K562 (cell line): ENCODE data around the gene SCML2. TPM values are rescaled to one million over a fixed set of nuclear protein-coding genes. Genes with fewer than 3 reads are reported as not detected.
A peak's percentile ranks its signal among the peaks of the same experiment; 100 is the strongest.

Experiments
- ARID1B ChIP-seq: fragments of 450-650 bp; IDR thresholded peaks from 2 replicates; pipeline ENCODE4 v1.6.1; 2016; ENCODE audit warnings: antibody characterized with exemption, mild to moderate bottlenecking, inconsistent platforms
- ESRRA ChIP-seq: fragments of 450-650 bp; IDR thresholded peaks from 2 replicates; pipeline ENCODE4 v1.6.1; 2014; ENCODE audit warnings: low read depth, mild to moderate bottlenecking, moderate library complexity, borderline replicate concordance
- FOSL1 ChIP-seq: fragments of 200-800 bp; sonication (Bioruptor generic); conservative IDR thresholded peaks from 2 replicates; pipeline ENCODE4 v1.6.1; 2016; ENCODE audit warnings: missing genetic modification characterization, missing compliant biosample characterization
- FOXM1 ChIP-seq, 2 experiments: fragments of 450-650 bp in 1 of 2; sonication (generic) in 1 of 2; formaldehyde crosslinking in 1 of 2; IDR thresholded peaks; 2 replicates each; pipeline versions ENCODE4 v1.6.1 to v1.9.0; 2017 to 2022; ENCODE audit warnings: low read depth in 2 of 2, mild to moderate bottlenecking in 2 of 2, missing genetic modification reagents in 1 of 2, moderate library complexity in 1 of 2
- JUND ChIP-seq, 2 experiments: IDR thresholded peaks; 2 replicates in 1 of 2; 3 replicates in 1 of 2; pipeline ENCODE4 v1.6.1; 2011; ENCODE audit warnings: borderline replicate concordance in 2 of 2, low read depth in 2 of 2, low read length in 2 of 2, improper control_type of control experiment in 1 of 2, missing biosample characterization in 1 of 2, missing genetic modification characterization in 1 of 2, missing genetic modification reagents in 1 of 2
- L3MBTL2 ChIP-seq: fragments of 450-650 bp; IDR thresholded peaks from 2 replicates; pipeline ENCODE4 v1.6.1; 2016; ENCODE audit warnings: mild to moderate bottlenecking, moderate library complexity
- LARP7 ChIP-seq: fragments of 450-650 bp; IDR thresholded peaks from 2 replicates; pipeline ENCODE4 v1.6.1; 2016
- LEF1 ChIP-seq: fragments of 450-650 bp; IDR thresholded peaks from 2 replicates; pipeline ENCODE4 v1.6.1; 2016; ENCODE audit warnings: mild to moderate bottlenecking
- MAFF ChIP-seq: IDR thresholded peaks from 2 replicates; pipeline ENCODE4 v1.6.1; 2012; ENCODE audit warnings: low read length, improper control_type of control experiment
- MIER1 ChIP-seq: fragments of 450-650 bp; IDR thresholded peaks from 2 replicates; pipeline ENCODE4 v1.6.1; 2016; ENCODE audit warnings: antibody characterized with exemption, mild to moderate bottlenecking, low read depth
- MTA2 ChIP-seq: fragments of 450-650 bp; IDR thresholded peaks from 2 replicates; pipeline ENCODE4 v1.6.1; 2016; ENCODE audit warnings: low read depth
- MTA3 ChIP-seq: fragments of 450-650 bp; formaldehyde crosslinking; IDR thresholded peaks from 2 replicates; pipeline ENCODE4 v1.6.1; 2017; ENCODE audit warnings: mild to moderate bottlenecking, borderline replicate concordance
- NFE2 ChIP-seq: IDR thresholded peaks from 2 replicates; pipeline ENCODE4 v1.6.1; 2014; ENCODE audit warnings: antibody characterized with exemption, low read depth
- NR4A1 ChIP-seq, 2 experiments: fragments of 250-450 bp in 1 of 2; fragments of 450-650 bp in 1 of 2; sonication (Bioruptor Pico) in 1 of 2; IDR thresholded peaks; 2 replicates each; pipeline versions ENCODE4 v1.4.0 to v1.6.1; 2016 to 2020; ENCODE audit warnings: mild to moderate bottlenecking in 2 of 2, missing compliant biosample characterization in 1 of 2, missing genetic modification characterization in 1 of 2, moderate library complexity in 1 of 2
- PHB2 ChIP-seq: fragments of 450-650 bp; IDR thresholded peaks from 2 replicates; pipeline ENCODE4 v1.6.1; 2017; ENCODE audit warnings: low read depth
- POLR2A ChIP-seq: fragments of 450-650 bp; conservative IDR thresholded peaks from 2 replicates; pipeline ENCODE4 v1.6.1; 2016
- POLR2AphosphoS2 ChIP-seq: IDR thresholded peaks from 2 replicates; pipeline ENCODE4 v1.6.1; 2012; ENCODE audit warnings: low read length, improper control_type of control experiment
- PPARD ChIP-seq: fragments of 250-450 bp; sonication (Bioruptor Pico); IDR thresholded peaks from 2 replicates; pipeline ENCODE4 v1.8.0; 2022; ENCODE audit warnings: inconsistent platforms, mild to moderate bottlenecking, moderate library complexity
- RFX1 ChIP-seq: fragments of 450-650 bp; IDR thresholded peaks from 2 replicates; pipeline ENCODE4 v1.6.1; 2016; ENCODE audit warnings: mild to moderate bottlenecking, moderate library complexity
- SMARCA4 ChIP-seq: fragments of 450-650 bp; IDR thresholded peaks from 2 replicates; pipeline ENCODE4 v1.6.1; 2016
- SMARCE1 ChIP-seq: fragments of 450-650 bp; IDR thresholded peaks from 2 replicates; pipeline ENCODE4 v1.7.1; 2016; ENCODE audit warnings: mild to moderate bottlenecking
- SNRNP70 ChIP-seq: fragments of 200-400 bp; formaldehyde crosslinking; optimal IDR thresholded peaks from 2 replicates; pipeline ENCODE3; 2017; ENCODE audit warnings: low read depth, low read length
- TBP ChIP-seq: optimal IDR thresholded peaks from 2 replicates; pipeline ENCODE3; 2011; ENCODE audit warnings: low read depth, low read length, improper control_type of control experiment
- THRA ChIP-seq: fragments of 450-650 bp; IDR thresholded peaks from 2 replicates; pipeline ENCODE4 v1.6.1; 2017; ENCODE audit warnings: mild to moderate bottlenecking, moderate library complexity
- TRIM24 ChIP-seq, 2 experiments: fragments of 450-650 bp; IDR thresholded peaks; 2 replicates each; pipeline ENCODE4 v1.6.1; 2016
- ZEB2 ChIP-seq: fragments of 450-650 bp; IDR thresholded peaks from 2 replicates; pipeline ENCODE4 v1.6.1; 2016
- ZNF280B ChIP-seq: fragments of 250-450 bp; sonication (Bioruptor Pico); IDR thresholded peaks from 2 replicates; pipeline ENCODE4 v1.5.1; 2021; ENCODE audit warnings: mild to moderate bottlenecking
- ZNF324 ChIP-seq: fragments of 250-450 bp; sonication (Bioruptor Pico); IDR thresholded peaks from 2 replicates; pipeline ENCODE4 v1.4.0; 2020; ENCODE audit warnings: mild to moderate bottlenecking
- polyA plus RNA-seq, 8 experiments: library from polyadenylated mRNA; depleted of rRNA in 4 of 8; stranded (reverse) in 5 of 8; unstranded in 3 of 8; fragments of >200 nt; fragmentation: Nextera tagmentation in 2 of 8; fragmentation: Illumina TruSeq in 1 of 8; extraction: Ambion mirVana in 2 of 8; extraction: Trizol in 1 of 8; gene quantifications; 2 replicates each; pipeline versions ENCODE4 v1.2.1 to v1.2.3, GENCODE V29; 2011 to 2014; ENCODE audit warnings: inconsistent platforms in 1 of 8, missing spikeins in 1 of 8
- total RNA-seq, 7 experiments: library from RNA; depleted of rRNA in 6 of 7; stranded (reverse); fragments of >200 nt in 6 of 7; fragmentation: Illumina TruSeq in 2 of 7; extraction: Trizol in 2 of 7; gene quantifications; 2 replicates each; pipeline versions ENCODE4 v1.2.1 to v1.2.3, GENCODE V29; 2011 to 2021; ENCODE audit warnings: low replicate concordance in 1 of 7
- TF ChIP-seq, protein P1 (sequence below): fragments of 450-650 bp; IDR thresholded peaks from 2 replicates; pipeline ENCODE4 v1.6.1; 2016; ENCODE audit warnings: antibody characterized with exemption

The SCML2 gene
- total and polyA plus RNA-seq, 9 of the 15 experiments (the other 6 are each of a cell fraction or from before 2014, with no cell fraction given) = 15.1 to 30.8 (median 22.9) TPM

GRCh38 chrX:18272222-18272621, 82.3 kb downstream of the SCML2 start (continued):
- no peak for TF ChIP-seq MTA3
- TF ChIP-seq MIER1 = no peak
- no peak for TF ChIP-seq RFX1
- no peak for TF ChIP-seq TBP
- no peak for TF ChIP-seq NFE2
- TF ChIP-seq SMARCA4 = peak; percentile 32; the same call in 1 of the 2 replicates
- TF ChIP-seq FOSL1 = no peak
- TF ChIP-seq POLR2A = no peak
- peak; percentile 71 for TF ChIP-seq ARID1B
- peak; percentile 25; the same call in 1 of the 2 replicates for TF ChIP-seq L3MBTL2
- TF ChIP-seq ZNF324 (CRISPR knock-in tag) = no peak
- no peak for TF ChIP-seq TRIM24 (IDR thresholded peaks at IDR 0.05)
- TF ChIP-seq THRA = no peak
- TF ChIP-seq ZNF280B (CRISPR knock-in tag) = no peak
- no peak for TF ChIP-seq MAFF
- no peak for TF ChIP-seq PPARD (CRISPR knock-in tag)
- TF ChIP-seq SMARCE1 = peak; percentile 19; the same call in 1 of the 2 replicates
- TF ChIP-seq, protein P1, sequence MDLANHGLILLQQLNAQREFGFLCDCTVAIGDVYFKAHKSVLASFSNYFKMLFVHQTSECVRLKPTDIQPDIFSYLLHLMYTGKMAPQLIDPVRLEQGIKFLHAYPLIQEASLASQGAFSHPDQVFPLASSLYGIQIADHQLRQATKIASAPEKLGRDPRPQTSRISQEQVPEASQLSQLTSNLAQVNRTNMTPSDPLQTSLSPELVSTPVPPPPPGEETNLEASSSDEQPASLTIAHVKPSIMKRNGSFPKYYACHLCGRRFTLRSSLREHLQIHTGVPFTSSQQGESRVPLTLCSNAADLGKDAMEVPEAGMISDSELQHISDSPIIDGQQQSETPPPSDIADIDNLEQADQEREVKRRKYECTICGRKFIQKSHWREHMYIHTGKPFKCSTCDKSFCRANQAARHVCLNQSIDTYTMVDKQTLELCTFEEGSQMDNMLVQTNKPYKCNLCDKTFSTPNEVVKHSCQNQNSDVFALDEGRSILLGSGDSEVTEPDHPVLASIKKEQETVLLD = no peak
- TF ChIP-seq FOXM1 (IDR thresholded peaks at IDR 0.05; ENCODE audit: low read depth) = peak; percentile 22; the same call in 1 of the 2 replicates
- no peak for TF ChIP-seq FOXM1 (CRISPR knock-in tag; IDR thresholded peaks at IDR 0.05; ENCODE audit: low read depth)
- no peak for TF ChIP-seq NR4A1 (CRISPR knock-in tag; IDR thresholded peaks at IDR 0.05)
- TF ChIP-seq NR4A1 (tag; IDR thresholded peaks at IDR 0.05) = no peak
- TF ChIP-seq JUND (IDR thresholded peaks at IDR 0.05; ENCODE audit: borderline replicate concordance, low read depth, low read length) = no peak
- no peak for TF ChIP-seq JUND (tag; IDR thresholded peaks at IDR 0.05; ENCODE audit: borderline replicate concordance, low read depth, low read length)
- no peak for TF ChIP-seq LEF1
- no peak for TF ChIP-seq PHB2
- no peak for TF ChIP-seq POLR2AphosphoS2
- TF ChIP-seq MTA2 = 0 out of 2 replicates have a peak, but pooled peaks have one; percentile 26
- TF ChIP-seq ZEB2 = 0 out of 2 replicates have a peak, but pooled peaks have one; percentile 29
- TF ChIP-seq SNRNP70 = no peak
- TF ChIP-seq ESRRA = peak; percentile 22; the same call in 1 of the 2 replicates
- no peak for TF ChIP-seq LARP7
